Left lung (tissue), 10 donors: Measurements from ENCODE around the gene AFF1. TPM values are rescaled to one million over a fixed set of nuclear protein-coding genes. Genes with fewer than 3 reads are reported as not detected.

ENCODE experiments used
- ATAC-seq: fragments of 200-7000 bp; cut with Tn5 transposase; one replicate; pipeline ENCODE4 v1.9.1; 2020; ENCODE audit warnings: moderate library complexity
- DNase-seq, 4 donors: peaks; one replicate each; pipeline ENCODE4 v3.0.0-alpha.2; 2013 to 2020
- H3K27ac ChIP-seq, 2 donors: fragments of 200-600 bp; sonication (generic) in 1 of 2; one replicate each; pipeline versions ENCODE4 v1.5.0 to v1.8.0; 2020 to 2021
- H3K27me3 ChIP-seq, 2 donors: fragments of 200-600 bp; sonication (generic) in 1 of 2; one replicate each; pipeline versions ENCODE4 v1.5.0 to v1.8.0; 2020 to 2021
- H3K36me3 ChIP-seq, 2 donors: fragments of 200-600 bp; sonication (generic) in 1 of 2; one replicate each; pipeline versions ENCODE4 v1.5.0 to v1.8.0; 2020 to 2021
- H3K4me1 ChIP-seq, 2 donors: fragments of 200-600 bp; one replicate each; pipeline ENCODE4 v1.8.0; 2021
- H3K4me3 ChIP-seq, 2 donors: fragments of 200-600 bp; sonication (generic) in 1 of 2; one replicate each; pipeline versions ENCODE4 v1.5.0 to v1.8.0; 2020 to 2021; ENCODE audit warnings: mild to moderate bottlenecking in 1 of 2
- H3K9me3 ChIP-seq, 2 donors: fragments of 200-600 bp; sonication (generic) in 1 of 2; one replicate each; pipeline versions ENCODE4 v1.5.0 to v1.8.0; 2020 to 2021
- intact Hi-C, 2 donors: fragments of 100-400 bp; cut with DNase I; formaldehyde crosslinking; loops; one replicate each; pipeline versions ENCODE4 v1.11.2 to v1.14.2; 2022
- polyA plus RNA-seq, 6 donors: library from polyadenylated mRNA; unstranded; fragments of 120-200 nt; gene quantifications; one replicate each; pipeline ENCODE4 v1.2.1, GENCODE V29; 2013; ENCODE audit not compliant: insufficient read length in 6 of 6
- total RNA-seq, 2 donors: library from RNA; stranded (reverse); fragmentation: NEBNext Ultra II Directional; extraction: Animal tissue kit (Norgen Biotek cat#: 25700); gene quantifications; one replicate each; pipeline ENCODE4 v1.2.1, GENCODE V29; 2021
- TF ChIP-seq, protein P1 (sequence below), 2 donors: fragments of 200-600 bp; sonication (generic) in 1 of 2; IDR thresholded peaks; one replicate each; pipeline versions ENCODE4 v1.5.0 to v1.8.0; 2021; ENCODE audit warnings: antibody characterized with exemption in 2 of 2
- donor health status: DM: no; HTN: yes; CAD: no.
- donor health status: DM: no; HTN: no; CAD: no.

The AFF1 gene
- total and polyA plus RNA-seq, 8 donors: 40.8 to 86.0 (median 48.1) TPM

DNA sequence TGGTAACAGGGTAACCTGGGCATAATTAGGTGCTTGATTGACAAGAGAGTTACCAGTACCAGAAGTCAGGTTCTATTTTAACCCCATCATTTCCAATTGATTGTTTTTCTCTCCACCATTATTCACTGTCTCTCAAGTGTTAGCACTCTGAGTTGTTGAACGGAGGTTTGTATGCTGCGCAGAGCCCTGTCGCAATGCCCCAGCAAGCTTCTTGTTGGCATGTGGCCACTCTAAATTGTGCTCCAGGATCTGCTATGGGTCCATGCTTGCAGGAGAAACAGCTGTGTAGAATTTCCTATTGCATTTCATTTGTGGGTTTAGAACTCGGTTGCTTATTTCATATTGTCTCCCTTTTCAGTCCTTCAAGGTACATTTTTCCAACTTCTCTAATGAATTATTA, 187.4 kb downstream of the AFF1 start:
- H3K9me3 ChIP-seq: no peaks in the 10 kb centered on the region
- TF ChIP-seq, protein P1, sequence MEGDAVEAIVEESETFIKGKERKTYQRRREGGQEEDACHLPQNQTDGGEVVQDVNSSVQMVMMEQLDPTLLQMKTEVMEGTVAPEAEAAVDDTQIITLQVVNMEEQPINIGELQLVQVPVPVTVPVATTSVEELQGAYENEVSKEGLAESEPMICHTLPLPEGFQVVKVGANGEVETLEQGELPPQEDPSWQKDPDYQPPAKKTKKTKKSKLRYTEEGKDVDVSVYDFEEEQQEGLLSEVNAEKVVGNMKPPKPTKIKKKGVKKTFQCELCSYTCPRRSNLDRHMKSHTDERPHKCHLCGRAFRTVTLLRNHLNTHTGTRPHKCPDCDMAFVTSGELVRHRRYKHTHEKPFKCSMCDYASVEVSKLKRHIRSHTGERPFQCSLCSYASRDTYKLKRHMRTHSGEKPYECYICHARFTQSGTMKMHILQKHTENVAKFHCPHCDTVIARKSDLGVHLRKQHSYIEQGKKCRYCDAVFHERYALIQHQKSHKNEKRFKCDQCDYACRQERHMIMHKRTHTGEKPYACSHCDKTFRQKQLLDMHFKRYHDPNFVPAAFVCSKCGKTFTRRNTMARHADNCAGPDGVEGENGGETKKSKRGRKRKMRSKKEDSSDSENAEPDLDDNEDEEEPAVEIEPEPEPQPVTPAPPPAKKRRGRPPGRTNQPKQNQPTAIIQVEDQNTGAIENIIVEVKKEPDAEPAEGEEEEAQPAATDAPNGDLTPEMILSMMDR (IDR thresholded peaks at IDR 0.05): no peak
- H3K4me1 ChIP-seq: peaks cover 4 to 38% of the 10 kb centered on the region in 2 donors
- DNase-seq: peak; percentile 51 to 80 (median 54)
- peak overlapping the region; percentile 38 to 61 for H3K27ac ChIP-seq
- no peak overlapping the region for H3K4me3 ChIP-seq
- H3K27me3 ChIP-seq: no peaks in the 10 kb centered on the region
- ATAC-seq: peak; percentile 67
- H3K36me3 ChIP-seq: peaks cover 0 to 54% of the 10 kb centered on the region in 2 donors
- intact Hi-C loops: no loop called here

DNA sequence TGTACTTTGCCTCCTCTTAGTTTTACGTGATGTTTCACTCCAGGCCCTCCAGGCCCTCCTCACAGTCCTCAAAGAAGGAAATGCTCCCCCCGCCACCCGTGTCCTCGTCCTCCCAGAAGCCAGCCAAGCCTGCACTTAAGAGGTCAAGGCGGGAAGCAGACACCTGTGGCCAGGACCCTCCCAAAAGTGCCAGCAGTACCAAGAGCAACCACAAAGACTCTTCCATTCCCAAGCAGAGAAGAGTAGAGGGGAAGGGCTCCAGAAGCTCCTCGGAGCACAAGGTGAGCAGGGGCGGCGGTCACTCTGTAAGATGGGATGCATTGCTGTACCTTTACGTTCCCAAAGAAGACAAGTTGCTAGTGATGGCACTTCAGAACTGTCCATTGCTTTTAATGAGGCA, 191.2 kb downstream of the AFF1 start:
- Histone ChIP-seq H3K36me3 (peaks cover 0 to 66% of the 10 kb centered on the region in 2 donors), H3K4me3 (no peak overlapping the region), H3K27ac (no peak overlapping the region), H3K4me1 (peaks cover 4 to 20% of the 10 kb centered on the region in 2 donors), H3K9me3 (no peaks in the 10 kb centered on the region), H3K27me3 (no peaks in the 10 kb centered on the region)
- TF ChIP-seq, protein P1 (IDR thresholded peaks at IDR 0.05): no peak
- ATAC-seq (no peak), DNase-seq (no peak)
- intact Hi-C loops: no loop called here

DNA sequence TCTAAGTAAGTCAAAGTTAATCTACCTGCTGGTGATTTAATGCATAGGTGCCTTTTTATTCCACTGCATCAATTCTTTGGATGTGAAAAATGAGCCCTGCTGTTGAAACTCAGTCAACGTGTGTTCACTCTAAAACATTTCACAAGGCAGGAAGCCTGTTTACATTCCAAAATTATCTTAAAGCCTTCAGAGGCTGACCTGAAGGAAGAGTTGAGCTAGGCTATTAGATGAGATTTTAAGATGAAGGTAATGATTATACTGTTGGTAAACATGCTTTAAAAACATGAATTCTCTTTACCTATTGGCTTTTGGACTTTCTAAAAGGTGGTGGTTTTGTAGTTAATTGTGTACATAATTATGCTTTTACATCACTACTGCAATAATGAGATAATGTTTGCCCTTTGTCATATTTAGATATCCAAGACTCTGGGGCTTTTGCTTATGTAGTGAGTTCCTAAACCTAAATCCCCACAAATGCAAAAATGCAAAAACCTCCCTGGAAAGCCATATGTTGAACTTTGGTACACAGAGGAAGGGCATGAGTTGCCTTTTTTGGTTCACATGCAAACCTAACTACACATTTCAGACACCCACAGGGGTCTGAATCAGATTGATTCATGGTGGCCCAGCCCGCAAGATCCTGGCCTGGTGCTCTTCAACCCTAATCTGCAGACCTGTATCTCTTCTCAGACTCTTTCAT, 193.3 kb downstream of the AFF1 start:
- Histone ChIP-seq H3K4me3 (no peak overlapping the region), H3K9me3 (no peaks in the 10 kb centered on the region), H3K27ac (no peak overlapping the region), H3K36me3 (peaks cover 0 to 87% of the 10 kb centered on the region in 2 donors), H3K27me3 (no peaks in the 10 kb centered on the region), H3K4me1 (no peaks in the 10 kb centered on the region)
- TF ChIP-seq, protein P1 (IDR thresholded peaks at IDR 0.05): no peak
- ATAC-seq: no peak
- no peak for DNase-seq
- intact Hi-C loops: no loop called here

DNA sequence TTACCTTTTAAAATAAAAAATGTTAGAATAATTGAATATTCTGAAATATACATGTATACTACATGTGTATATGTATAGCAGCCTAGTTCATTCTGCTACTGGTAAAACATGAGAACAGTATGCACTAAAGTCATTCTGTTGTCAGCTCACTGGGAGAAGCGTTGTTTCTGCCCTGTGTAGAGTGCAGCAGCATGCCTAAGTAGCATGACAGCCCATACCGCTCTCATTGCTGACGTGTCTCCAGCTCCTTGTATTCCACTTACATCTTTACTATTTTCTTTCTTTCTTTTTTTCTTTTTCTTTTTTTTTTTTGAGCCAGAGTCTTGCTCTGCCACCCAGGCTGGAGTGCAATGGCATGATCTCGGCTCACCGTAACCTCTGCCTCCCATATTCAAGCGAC, 194.9 kb downstream of the AFF1 start:
- H3K27ac ChIP-seq: no peak overlapping the region

DNA sequence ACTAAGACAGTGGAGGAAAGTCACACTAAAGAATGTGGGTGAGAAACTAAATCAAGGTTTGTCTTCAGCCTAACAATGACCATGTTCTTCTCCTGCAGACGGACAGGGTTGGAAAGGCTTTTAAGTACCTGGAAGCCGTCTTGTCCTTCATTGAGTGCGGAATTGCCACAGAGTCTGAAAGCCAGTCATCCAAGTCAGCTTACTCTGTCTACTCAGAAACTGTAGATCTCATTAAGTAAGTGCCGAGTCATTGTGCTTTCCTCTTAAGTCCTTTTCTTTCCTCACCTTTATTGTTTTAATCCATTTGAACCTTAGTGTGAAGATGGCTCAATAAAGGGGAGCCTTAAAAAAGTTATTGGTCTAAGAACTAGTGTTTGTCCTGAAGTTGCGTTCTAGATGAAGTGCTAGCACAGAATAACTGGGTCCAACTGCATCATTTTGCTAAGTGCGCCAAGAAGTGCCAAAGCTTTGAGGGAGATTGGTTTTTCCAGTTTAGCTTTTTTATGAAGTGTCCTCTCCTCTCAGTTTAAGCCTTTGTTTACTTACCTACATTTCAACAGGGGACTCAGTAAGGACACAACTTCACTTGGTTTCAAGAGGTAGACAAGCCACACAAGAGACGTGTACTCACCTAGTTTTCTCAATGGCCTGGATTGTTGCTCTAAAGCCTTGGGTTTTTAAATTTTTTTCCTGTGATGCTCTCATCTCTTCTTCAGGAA, 196.3 kb downstream of the AFF1 start:
- intact Hi-C loops: no loop called here
- ATAC-seq (peak; percentile 88), DNase-seq (peak in 1 of 4 donors; percentile 50)
- H3K27me3 ChIP-seq: no peaks in the 10 kb centered on the region
- H3K9me3 ChIP-seq: no peaks in the 10 kb centered on the region
- peaks cover 0 to 100% of the 10 kb centered on the region in 2 donors for H3K36me3 ChIP-seq
- H3K4me1 ChIP-seq: no peaks in the 10 kb centered on the region
- H3K27ac ChIP-seq: peak overlapping the region; percentile 16 to 37
- TF ChIP-seq, protein P1 (IDR thresholded peaks at IDR 0.05): no peak
- no peak overlapping the region for H3K4me3 ChIP-seq

More for the DNA sequence above, 194.9 kb downstream of the AFF1 start:
- intact Hi-C loops: no loop called here
- no peaks in the 10 kb centered on the region for H3K27me3 ChIP-seq
- no peak overlapping the region for H3K4me3 ChIP-seq
- ATAC-seq: no peak
- no peaks in the 10 kb centered on the region for H3K9me3 ChIP-seq
- TF ChIP-seq, protein P1 (IDR thresholded peaks at IDR 0.05): no peak
- no peak for DNase-seq
- peaks cover 0 to 100% of the 10 kb centered on the region in 2 donors for H3K36me3 ChIP-seq
- no peaks in the 10 kb centered on the region for H3K4me1 ChIP-seq
